HepG2 (cell line): ENCODE measurements around the gene DST. TPM values are rescaled to one million over a fixed set of nuclear protein-coding genes. Genes with fewer than 3 reads are reported as not detected.

Experiments
- ATAC-seq: fragments of 200-7000 bp; cut with Tn5 transposase; 3 replicates; pipeline ENCODE4 v1.9.1; 2020; ENCODE audit warnings: mild to moderate bottlenecking, moderate library complexity
- BruUV-seq: library from RNA; stranded (reverse); fragments of 400-500 nt; replicated peaks from 2 replicates; lab custom pipeline; 2021; lab: Mats Ljungman, UMichigan
- CTCF ChIA-PET: fragments of 300-600 bp; formaldehyde crosslinking; extraction: SDS; loops from one replicate; lab custom pipeline; 2021; ENCODE audit warnings: low total read pairs, inconsistent platforms, low intra/inter-chr PET ratio; lab: Yijun Ruan, JAX
- POLR2A ChIA-PET: fragments of 350-600 bp; sonication (Branson Sonifier 250); formaldehyde crosslinking; loops from one replicate; lab custom pipeline; 2020; ENCODE audit warnings: antibody characterized with exemption, inconsistent platforms; lab: Yijun Ruan, JAX
- DNase-seq: peaks from one replicate; pipeline ENCODE4 v3.0.0-alpha.2; 2015; ENCODE audit warnings: low spot score
- FAIRE-seq: peaks from 3 replicates; lab custom pipeline; 2011; peaks lifted over from hg19 to GRCh38; lab: Jason Lieb, UNC
- H2AFZ ChIP-seq: one replicate; pipeline ENCODE4 v1.6.1; 2011; ENCODE audit warnings: low read length, inconsistent platforms
- H3K27ac ChIP-seq: fragments of 300-600 bp; 3 replicates; pipeline ENCODE4 v1.8.0; 2011; ENCODE audit warnings: mixed run types, mild to moderate bottlenecking, mixed read lengths, low read length, inconsistent platforms; ENCODE audit not compliant: insufficient read depth; ENCODE audit errors: extremely low read length
- H3K27me3 ChIP-seq, 2 experiments: fragments of 200-600 bp in 1 of 2; 2 replicates in 1 of 2; 3 replicates in 1 of 2; pipeline versions ENCODE4 v1.6.0 to v1.8.0; 2011; ENCODE audit warnings: low read length in 2 of 2, mild to moderate bottlenecking in 2 of 2, moderate library complexity in 2 of 2, inconsistent platforms in 1 of 2; ENCODE audit not compliant: insufficient read depth in 2 of 2, control insufficient read depth in 1 of 2
- H3K36me3 ChIP-seq, 2 experiments: fragments of 200-600 bp in 1 of 2; replicated peaks in 1 of 2; 2 replicates in 1 of 2; 3 replicates in 1 of 2; pipeline versions ENCODE4 v1.5.1 to v1.8.0; 2011; ENCODE audit warnings: low read length in 2 of 2, inconsistent platforms in 1 of 2; ENCODE audit not compliant: insufficient read depth in 2 of 2, control insufficient read depth in 1 of 2
- H3K4me1 ChIP-seq: 2 replicates; pipeline ENCODE4 v1.5.1; 2012; ENCODE audit warnings: low read length, inconsistent platforms; ENCODE audit not compliant: insufficient read depth
- H3K4me2 ChIP-seq: 2 replicates; pipeline ENCODE4 v1.6.0; 2011; ENCODE audit warnings: low read depth, low read length, inconsistent platforms
- H3K4me3 ChIP-seq, 3 experiments: fragments of 200-600 bp in 1 of 3; sonication (generic), shearing (Covaris generic) in 1 of 3; replicated peaks in 1 of 3; 2 replicates each; pipeline ENCODE4 v1.5.1; 2011 to 2016; ENCODE audit warnings: low read length in 3 of 3, inconsistent platforms in 2 of 3, low read depth in 2 of 3, mild to moderate bottlenecking in 2 of 3, control low read depth in 1 of 3, mixed read lengths in 1 of 3; ENCODE audit not compliant: insufficient read depth in 1 of 3
- H3K79me2 ChIP-seq: one replicate; pipeline ENCODE4 v1.6.1; 2011; ENCODE audit warnings: low read length, inconsistent platforms; ENCODE audit not compliant: insufficient read depth
- H3K9ac ChIP-seq: 2 replicates; pipeline ENCODE4 v1.6.0; 2011; ENCODE audit warnings: mild to moderate bottlenecking, low read depth, low read length, inconsistent platforms; ENCODE audit not compliant: insufficient read depth
- H3K9me3 ChIP-seq: 2 replicates; pipeline ENCODE4 v1.5.1; 2012; ENCODE audit warnings: mild to moderate bottlenecking, low read length
- H4K20me1 ChIP-seq: 2 replicates; pipeline ENCODE4 v1.6.0; 2011; ENCODE audit warnings: inconsistent platforms, mild to moderate bottlenecking, low read length, moderate library complexity; ENCODE audit not compliant: insufficient read depth
- BRCA1 ChIP-seq: sonication (generic); formaldehyde crosslinking; IDR thresholded peaks from 2 replicates; pipeline ENCODE4 v1.4.0; 2020; ENCODE audit warnings: missing genetic modification reagents
- CEBPG ChIP-seq: IDR thresholded peaks from 2 replicates; pipeline ENCODE4 v1.6.1; 2016
- CREBL2 ChIP-seq: sonication (generic); formaldehyde crosslinking; IDR thresholded peaks from 2 replicates; pipeline ENCODE4 v1.8.1; 2023; ENCODE audit warnings: missing genetic modification reagents, mild to moderate bottlenecking, borderline replicate concordance
- FLYWCH1 ChIP-seq: sonication (generic); formaldehyde crosslinking; IDR thresholded peaks from 2 replicates; pipeline ENCODE4 v1.8.1; 2023; ENCODE audit warnings: mild to moderate bottlenecking, missing genetic modification reagents
- FOXP4 ChIP-seq: sonication (generic); formaldehyde crosslinking; IDR thresholded peaks from 2 replicates; pipeline ENCODE4 v1.4.0; 2020; ENCODE audit warnings: missing genetic modification reagents
- MAX ChIP-seq: IDR thresholded peaks from 2 replicates; pipeline ENCODE4 v1.6.1; 2012; ENCODE audit warnings: inconsistent platforms
- MNT ChIP-seq: fragments of 450-650 bp; IDR thresholded peaks from 2 replicates; pipeline ENCODE4 v1.6.1; 2016
- PAXIP1 ChIP-seq: sonication (generic); formaldehyde crosslinking; conservative IDR thresholded peaks from 2 replicates; pipeline ENCODE4 v1.4.0; 2020; ENCODE audit warnings: mild to moderate bottlenecking, missing genetic modification reagents, moderate library complexity
- SCMH1 ChIP-seq: sonication (generic); formaldehyde crosslinking; IDR thresholded peaks from 2 replicates; pipeline ENCODE4 v1.9.0; 2021; ENCODE audit warnings: missing genetic modification reagents, mild to moderate bottlenecking, borderline replicate concordance
- ZFP36L2 ChIP-seq: sonication (generic); formaldehyde crosslinking; IDR thresholded peaks from 2 replicates; pipeline ENCODE4 v1.4.0; 2020; ENCODE audit warnings: missing genetic modification reagents
- ZNF207 ChIP-seq: fragments of 450-650 bp; IDR thresholded peaks from 2 replicates; pipeline ENCODE4 v1.6.1; 2016; ENCODE audit warnings: antibody characterized with exemption, borderline replicate concordance
- ZNF232 ChIP-seq: sonication (generic); formaldehyde crosslinking; IDR thresholded peaks from 2 replicates; pipeline ENCODE4 v1.4.0; 2020; ENCODE audit warnings: missing genetic modification reagents, borderline replicate concordance
- ZNF235 ChIP-seq: sonication (generic); formaldehyde crosslinking; IDR thresholded peaks from 2 replicates; pipeline ENCODE4 v1.8.1; 2023; ENCODE audit warnings: mild to moderate bottlenecking, missing genetic modification reagents, borderline replicate concordance
- ZNF251 ChIP-seq: sonication (generic); formaldehyde crosslinking; IDR thresholded peaks from 2 replicates; pipeline ENCODE4 v1.9.0; 2021; ENCODE audit warnings: mild to moderate bottlenecking, missing genetic modification reagents
- ZNF33A ChIP-seq: sonication (generic); formaldehyde crosslinking; IDR thresholded peaks from 2 replicates; pipeline ENCODE4 v1.5.1; 2020; ENCODE audit warnings: missing genetic modification reagents, mild to moderate bottlenecking, moderate library complexity, borderline replicate concordance
- ZNF850 ChIP-seq: sonication (generic); formaldehyde crosslinking; conservative IDR thresholded peaks from 2 replicates; pipeline ENCODE4 v1.9.0; 2021; ENCODE audit warnings: mild to moderate bottlenecking, missing genetic modification reagents
- WGBS: methylation state at CpG from one replicate; pipeline ENCODE4 v1.1.6; 2017; ENCODE audit warnings: low lambda C conversion rate; 5-methylcytosine and 5-hydroxymethylcytosine counted together
- in situ Hi-C: cut with HindIII; loops from 2 replicates; pipeline ENCODE4 v1.10.0; 2017; ENCODE audit warnings: low pct_unique_long_range_greater_than_20kb; ENCODE audit not compliant: extremely low pct_ligation_motif_present
- intact Hi-C: fragments of 100-400 bp; cut with micrococcal nuclease; formaldehyde crosslinking; loops from one replicate; pipeline ENCODE4 v1.10.0; 2022; ENCODE audit not compliant: unreplicated experiment
- polyA plus RNA-seq, 8 experiments: library from polyadenylated mRNA; depleted of rRNA in 3 of 8; stranded (reverse) in 7 of 8; unstranded in 1 of 8; fragments of >200 nt; fragmentation: Illumina TruSeq in 4 of 8; extraction: Trizol in 4 of 8; gene quantifications; 2 replicates each; pipeline versions ENCODE4 v1.2.1 to v1.2.3, GENCODE V29; 2011 to 2016; ENCODE audit warnings: low read depth in 4 of 8, missing spikeins in 1 of 8, mixed read lengths in 1 of 8; ENCODE audit not compliant: insufficient read depth in 1 of 8
- total RNA-seq, 5 experiments: library from RNA; depleted of rRNA; stranded (reverse); fragments of >200 nt; fragmentation: Illumina TruSeq; extraction: Trizol; gene quantifications; 2 replicates each; pipeline ENCODE4 v1.2.3, GENCODE V29; 2016; ENCODE audit warnings: low read depth in 1 of 5

Gene DST
- total and polyA plus RNA-seq, 2 of the 13 experiments (the other 11 are each of a cell fraction or from before 2014, with no cell fraction given), result 64.4 to 89.0 TPM

- FAIRE-seq, result no peak
- no peaks in the 10 kb centered on the region for H3K9me3 ChIP-seq
- peak overlapping the region; percentile 39 for H3K27ac ChIP-seq
- no peaks in the 10 kb centered on the region for H3K36me3 ChIP-seq
- in situ Hi-C loops, result loop anchor here (5.0 kb wide), 1 partner anchor 48 kb away; the partner anchor contains the start of gene DST
- TSS peak; percentile 77 for BruUV-seq
- ChIA-PET CTCF (no interaction called here), POLR2A (interaction anchor here (0.6 to 4.2 kb wide), 13 partner anchors 12 to 305 kb away, joined by 3 to 52 read pairs (median 3); partner anchors contain the start of gene DST)
- peak overlapping the region; percentile 69; the same call in 1 of the 2 replicates for H3K9ac ChIP-seq
- peak overlapping the region; percentile 56 to 64 (median 60); a peak in 5 of 6 replicates for H3K4me3 ChIP-seq
- no peak overlapping the region for H2AFZ ChIP-seq
- no peaks in the 10 kb centered on the region for H3K27me3 ChIP-seq
- H3K4me2 ChIP-seq, result peak overlapping the region; percentile 75
- peak; percentile 33 for ATAC-seq
- no peaks in the 10 kb centered on the region for H4K20me1 ChIP-seq
- WGBS, result 40% methylated on average over 4 of the region's 4 CpGs
- peak; percentile 76 for DNase-seq
- peaks cover 80% of the 10 kb centered on the region for H3K4me1 ChIP-seq
- H3K79me2 ChIP-seq, result peaks cover 13% of the 10 kb centered on the region
- intact Hi-C loops, result loop anchor here (10.0 kb wide), 1 partner anchor 376 kb away; no protein-coding TSS in a partner anchor
- TF ChIP-seq MAX (no peak), CREBL2 (CRISPR knock-in tag) (no peak), ZNF251 (CRISPR knock-in tag) (no peak), ZNF850 (CRISPR knock-in tag) (no peak), ZNF232 (CRISPR knock-in tag) (no peak), ZNF33A (CRISPR knock-in tag) (no peak), MNT (no peak), CEBPG (peak; percentile 65), FOXP4 (no peak), PAXIP1 (CRISPR knock-in tag) (peak; percentile 34; the same call in 1 of the 2 replicates), FLYWCH1 (no peak), ZNF207 (no peak), BRCA1 (CRISPR knock-in tag) (0 out of 2 replicates have a peak, but pooled peaks have one; percentile 31), ZFP36L2 (CRISPR knock-in tag) (no peak), ZNF235 (CRISPR knock-in tag) (no peak), SCMH1 (CRISPR knock-in tag) (no peak)
These were observed 48.0 kb upstream of the DST start for GRCh38 chr6:56690519-56691285.
